ENCODE data around the gene ACOT11.
"Not testable (repeated sequence)": the region's sequence is repeated elsewhere in the genome, so short reads cannot be mapped to it uniquely, and the experiment has no call there.

The ACOT11 gene

DNA sequence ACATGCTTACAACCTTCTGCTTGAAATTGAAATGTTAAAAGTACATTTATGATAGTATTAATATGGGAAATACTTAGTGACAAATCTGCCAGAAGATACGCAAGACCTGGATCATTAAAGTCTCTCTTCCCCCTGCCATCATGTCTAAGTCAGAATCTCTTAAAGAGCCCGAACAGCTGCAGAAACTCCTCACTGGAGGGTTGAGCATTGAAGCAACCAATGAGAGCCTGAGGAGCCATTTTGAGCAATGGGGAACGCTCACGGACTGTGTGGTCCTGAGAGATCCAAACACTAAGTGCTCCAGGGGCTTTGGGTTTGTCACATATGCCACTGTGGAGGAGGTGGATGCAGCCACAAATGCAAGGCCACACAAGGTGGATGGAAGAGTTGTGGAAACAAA, 11.4 kb upstream of the ACOT11 start:
- DNase-seq (ENCODE audit: low read depth in 2 of 2, low spot score in 1 of 2), result not testable (repeated sequence)

DNA sequence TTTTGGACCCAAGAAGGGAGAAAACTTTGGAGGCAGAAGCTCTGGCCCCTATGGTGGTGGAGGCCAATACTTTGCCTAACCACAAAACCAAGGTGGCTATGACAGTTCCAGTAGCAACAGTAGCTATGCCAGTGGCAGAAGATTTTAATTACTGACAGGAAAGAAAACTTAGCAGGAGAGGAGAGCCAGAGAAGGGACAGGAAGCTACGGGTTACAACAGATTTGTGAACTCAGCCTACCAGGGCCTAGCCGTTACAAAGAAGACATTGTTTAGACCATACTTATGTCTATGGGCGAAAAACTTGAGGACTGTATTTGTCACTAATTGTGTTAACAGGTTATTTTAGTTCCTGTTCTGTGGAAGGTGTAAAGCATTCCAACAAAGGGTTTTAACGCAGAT, 10.4 kb upstream of the ACOT11 start:
- DNase-seq (ENCODE audit: low read depth in 2 of 2, low spot score in 1 of 2), result no peak

DNA sequence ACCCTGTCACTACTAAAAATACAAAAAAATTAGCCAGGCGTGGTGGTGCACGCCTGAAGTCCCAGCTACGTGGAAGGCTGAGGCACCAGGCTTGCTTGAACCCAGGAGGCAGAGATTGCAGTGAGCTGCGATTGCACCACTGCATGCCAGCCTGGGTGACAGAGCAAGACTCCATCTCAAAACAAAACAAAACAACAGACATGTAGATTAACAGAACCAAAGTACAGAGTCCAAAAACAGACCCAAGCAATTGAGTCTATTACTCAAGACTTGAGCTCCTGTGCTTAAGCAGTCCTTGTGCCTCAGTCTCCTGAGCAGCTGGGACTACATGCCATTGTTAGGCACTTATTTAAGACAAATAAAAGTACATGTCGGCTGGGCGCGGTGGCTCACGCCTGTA, 9.5 kb upstream of the ACOT11 start:
- DNase-seq (ENCODE audit: low read depth in 2 of 2, low spot score in 1 of 2), result no peak

DNA sequence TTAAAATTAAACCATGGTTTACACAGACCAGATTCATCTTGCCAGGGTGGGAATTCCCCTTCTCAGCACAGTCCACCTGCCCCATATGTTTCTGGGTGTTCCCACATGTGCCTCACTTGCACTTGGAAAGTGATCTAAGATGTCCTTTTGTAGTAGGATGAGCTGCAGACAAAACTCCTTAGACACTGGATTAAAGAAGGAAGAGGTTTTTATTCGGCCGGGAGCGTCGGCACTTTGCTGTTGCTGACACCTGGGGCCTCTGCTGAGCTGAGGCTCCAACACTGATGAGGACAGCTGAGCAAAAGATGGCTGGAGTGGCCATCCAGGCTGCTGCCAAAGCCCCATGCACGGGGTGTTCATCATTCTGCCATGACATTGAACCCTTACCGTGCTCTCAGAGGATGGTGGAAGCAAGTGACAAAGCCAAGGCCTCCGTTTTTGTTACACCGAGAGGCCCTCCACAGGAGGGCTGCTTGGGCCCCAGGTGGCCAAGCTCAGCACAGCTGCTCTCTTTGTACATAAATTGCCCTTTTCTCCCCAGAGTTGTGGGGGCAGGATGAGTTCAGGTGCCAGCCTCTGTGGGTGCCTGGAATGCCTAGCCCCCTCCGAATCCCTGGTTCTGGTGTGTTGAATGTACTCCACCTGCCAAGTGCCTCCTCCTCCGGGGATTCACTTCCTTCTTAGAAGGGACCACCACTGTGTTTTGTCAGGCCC, 7.3 kb upstream of the ACOT11 start:
- no peak for DNase-seq (ENCODE audit: low read depth in 2 of 2, low spot score in 1 of 2)

DNA sequence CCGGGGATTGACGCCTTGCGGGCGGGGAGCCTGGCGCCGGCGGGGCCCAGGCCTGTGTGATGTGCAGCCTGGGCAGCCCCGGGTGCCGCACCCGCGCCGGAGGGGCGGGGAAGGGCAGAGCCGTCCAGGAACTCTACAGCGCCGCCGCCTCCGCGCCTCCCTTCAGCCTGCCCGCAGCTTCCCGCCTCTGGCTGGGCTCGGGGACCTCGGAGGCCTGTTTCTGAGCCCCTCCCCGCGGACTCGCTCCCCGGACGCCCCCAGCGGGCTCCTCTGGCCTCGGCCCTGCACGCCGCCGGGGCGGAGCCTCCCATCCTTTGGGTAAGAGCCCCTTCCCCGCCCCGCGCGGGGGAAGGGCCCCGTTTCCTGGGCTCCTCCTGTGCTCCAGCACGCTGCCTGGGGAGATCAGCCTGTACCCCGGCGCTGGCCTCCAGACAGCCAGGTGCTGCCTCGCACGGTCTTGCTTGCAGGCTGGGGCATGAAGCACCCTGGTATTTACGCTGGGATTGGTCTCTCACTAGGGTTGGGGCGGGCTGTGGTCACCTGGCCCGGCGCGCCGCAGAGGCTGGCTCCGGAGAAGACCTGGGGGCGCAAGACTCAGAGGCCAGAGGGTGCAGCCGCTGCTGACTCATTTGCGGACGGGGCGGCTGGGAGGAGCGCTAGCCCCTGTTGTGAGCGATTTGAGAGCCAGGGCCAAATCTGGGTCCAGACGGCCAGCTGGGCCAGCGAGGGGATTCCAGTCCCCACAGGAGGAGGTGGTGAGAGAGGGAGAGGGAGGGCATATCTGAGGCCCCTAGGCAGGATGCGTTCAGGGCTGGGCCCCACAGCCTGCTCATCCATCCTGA, 5.7 kb upstream of the ACOT11 start:
- peak in 1 of 2 donors; percentile 9 for DNase-seq (ENCODE audit: low read depth in 2 of 2, low spot score in 1 of 2)

DNA sequence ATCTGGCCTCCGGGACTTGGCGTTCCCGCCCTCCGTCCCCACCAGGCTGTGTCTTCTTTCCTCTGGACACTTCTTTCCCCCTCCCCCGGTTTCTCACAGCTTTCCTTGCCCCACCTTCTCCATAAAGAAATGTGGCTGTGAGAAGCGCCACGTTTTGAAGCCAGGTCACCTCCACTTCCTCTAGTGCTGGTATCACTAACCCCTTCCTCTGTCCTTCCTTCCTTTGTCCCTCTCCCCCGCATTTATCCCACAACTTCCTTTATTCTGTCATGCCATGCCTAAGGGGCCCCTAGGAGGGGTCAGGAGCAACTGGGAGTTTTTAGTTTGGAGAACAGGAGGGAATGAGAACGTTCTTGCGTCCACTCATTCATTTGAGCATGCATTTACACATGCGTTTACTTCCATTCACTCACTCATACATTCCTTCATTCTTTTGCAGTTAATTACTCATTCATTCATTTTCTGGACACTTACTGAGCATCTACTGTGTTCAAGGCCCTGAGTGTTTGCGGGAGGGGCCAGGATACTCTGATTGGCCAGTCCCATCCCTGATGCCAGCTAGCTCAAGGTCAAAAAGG, 5.0 kb upstream of the ACOT11 start:
- DNase-seq (ENCODE audit: low read depth in 2 of 2, low spot score in 1 of 2), result no peak

DNA sequence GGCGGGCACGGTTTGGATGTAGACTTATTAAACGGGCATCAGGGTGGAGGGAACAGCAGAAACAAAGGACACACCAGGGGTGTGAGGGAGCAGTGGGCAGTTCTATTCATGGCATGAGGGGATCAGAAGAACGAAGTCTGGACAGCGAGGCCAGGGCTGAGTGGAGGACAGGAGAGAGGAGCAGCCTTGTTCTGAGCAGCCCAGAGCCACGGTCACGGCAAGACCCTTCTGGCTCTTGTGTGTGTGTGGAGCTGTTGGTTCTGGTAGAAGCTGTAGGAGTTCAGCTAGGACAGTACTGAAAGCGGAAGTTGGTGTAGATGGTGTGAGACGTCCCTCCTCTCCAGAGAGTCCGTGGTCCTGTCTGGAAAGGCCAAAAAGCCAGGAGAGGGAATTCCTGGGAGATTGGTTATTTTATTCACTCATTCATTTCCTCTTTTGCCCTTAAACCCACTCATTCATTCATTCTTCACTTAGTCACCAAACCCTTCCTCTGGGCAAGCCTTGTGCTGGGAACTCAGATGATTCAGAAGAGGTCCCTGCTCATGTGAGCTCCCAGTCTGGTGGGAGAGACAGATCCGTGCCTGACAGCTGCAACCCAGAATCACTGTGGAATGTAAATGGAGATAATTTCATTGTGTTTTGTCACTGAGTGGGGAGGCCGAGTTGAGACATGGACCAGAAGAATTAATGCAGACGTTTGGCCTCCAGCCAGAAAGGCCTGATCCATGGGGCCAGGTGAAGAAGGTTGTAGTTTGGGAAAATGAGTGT, 4.1 kb upstream of the ACOT11 start:
- DNase-seq (ENCODE audit: low read depth in 2 of 2, low spot score in 1 of 2), result no peak

DNA sequence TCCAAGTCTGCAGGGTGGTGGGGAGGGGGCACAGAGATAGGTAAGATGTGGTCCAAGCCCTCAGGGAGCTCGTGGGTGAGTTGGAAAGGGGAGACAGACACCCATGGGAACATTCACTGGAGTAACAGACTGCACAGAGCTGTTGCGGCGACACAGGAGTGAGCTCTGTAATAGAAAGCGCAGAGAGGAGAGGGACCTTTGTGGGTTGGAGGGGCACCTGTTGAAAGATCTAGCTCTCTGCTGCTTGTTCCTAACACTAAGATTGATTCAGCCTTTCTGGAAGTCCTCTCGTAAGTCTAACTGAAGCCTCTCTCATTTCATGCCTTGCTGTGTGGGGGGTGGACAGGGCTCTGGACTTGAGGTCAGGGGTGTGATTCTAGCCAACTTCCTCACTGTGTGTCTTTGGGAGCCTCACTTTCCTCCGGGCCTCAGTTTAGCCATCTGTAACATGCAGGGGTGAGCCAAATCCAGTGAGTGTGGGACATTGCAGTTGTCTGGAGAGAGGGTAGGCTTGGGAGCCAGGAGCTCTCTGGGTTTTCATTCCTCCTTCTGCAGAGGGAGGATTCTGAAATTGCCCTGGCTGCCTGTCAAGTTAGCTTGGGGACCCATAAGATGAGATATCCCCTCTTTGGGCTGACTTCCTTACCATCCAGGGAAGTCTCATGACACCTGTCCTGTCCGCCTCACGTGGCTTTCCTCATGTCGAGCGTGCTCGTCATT, 2.0 kb upstream of the ACOT11 start:
- no peak for DNase-seq (ENCODE audit: low read depth in 2 of 2, low spot score in 1 of 2)

DNA sequence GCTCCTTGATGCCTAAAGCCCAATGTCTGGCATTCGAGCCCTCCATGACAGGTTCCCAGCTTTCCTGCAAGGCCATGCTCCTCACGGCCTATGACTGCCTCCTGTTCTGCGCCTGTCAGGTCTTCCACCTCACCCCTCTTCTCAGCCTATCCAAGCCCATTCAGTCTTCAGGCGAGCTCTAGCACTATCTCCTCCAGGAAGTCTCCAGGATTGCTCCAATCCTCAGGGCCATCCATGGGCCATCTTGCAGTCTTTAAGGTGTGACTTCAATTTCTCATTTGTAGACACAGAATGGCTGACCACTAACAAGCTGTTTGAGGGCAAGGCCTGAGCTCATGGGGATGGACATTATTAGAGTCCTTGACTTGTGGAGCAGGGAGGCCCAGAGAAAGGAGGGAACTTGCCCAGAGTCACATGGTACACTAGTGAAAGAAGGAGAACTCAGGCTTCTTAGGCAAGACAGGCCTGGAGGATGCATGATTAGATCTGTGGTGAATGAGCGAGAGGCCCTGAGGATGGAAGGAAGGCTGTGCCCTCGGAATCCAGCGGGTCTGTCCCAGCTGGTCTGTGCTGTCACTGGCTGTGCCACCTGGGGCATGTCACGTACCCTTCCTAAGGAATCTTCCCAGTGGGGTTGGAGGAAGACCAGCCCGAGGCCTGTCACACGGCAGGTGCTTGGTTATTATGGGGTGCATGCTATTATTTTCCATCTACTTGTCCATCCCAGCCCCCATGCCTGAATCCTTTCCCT, 1.2 kb upstream of the ACOT11 start:
- DNase-seq (ENCODE audit: low read depth in 2 of 2, low spot score in 1 of 2), result no peak

DNA sequence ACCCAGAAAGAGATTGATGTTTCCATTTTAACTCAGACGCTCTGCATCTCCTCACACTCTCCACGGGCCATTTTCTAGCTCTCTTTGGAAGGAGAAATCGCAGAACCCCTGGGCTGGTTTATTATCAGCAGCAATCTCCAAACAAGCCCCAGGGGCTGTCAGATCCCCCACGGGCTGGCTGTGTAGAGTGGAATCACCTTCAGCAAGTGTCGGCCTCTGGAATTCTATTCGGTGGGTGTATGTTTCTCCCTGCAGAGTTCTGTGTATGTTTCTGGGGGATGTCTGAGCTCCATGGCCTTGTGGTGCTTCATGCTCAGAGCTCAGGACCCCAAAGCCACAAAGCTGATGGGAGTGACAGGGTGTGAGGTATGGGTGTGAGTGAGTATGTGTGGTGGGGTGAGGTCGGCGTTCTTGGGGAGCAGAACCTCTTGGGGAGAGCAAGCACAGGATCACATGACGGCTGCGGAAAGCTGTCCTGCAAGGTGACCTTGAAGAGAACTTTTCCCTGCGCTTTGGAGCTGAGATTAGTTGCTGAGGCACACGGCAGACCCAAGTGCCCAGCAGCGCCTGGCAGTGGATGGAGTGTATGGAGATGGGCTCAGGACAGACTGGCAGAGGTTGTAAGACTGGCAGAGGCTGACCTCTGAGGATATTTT, 489 bp downstream of the ACOT11 start:
- no peak for DNase-seq (ENCODE audit: low read depth in 2 of 2, low spot score in 1 of 2)

DNA sequence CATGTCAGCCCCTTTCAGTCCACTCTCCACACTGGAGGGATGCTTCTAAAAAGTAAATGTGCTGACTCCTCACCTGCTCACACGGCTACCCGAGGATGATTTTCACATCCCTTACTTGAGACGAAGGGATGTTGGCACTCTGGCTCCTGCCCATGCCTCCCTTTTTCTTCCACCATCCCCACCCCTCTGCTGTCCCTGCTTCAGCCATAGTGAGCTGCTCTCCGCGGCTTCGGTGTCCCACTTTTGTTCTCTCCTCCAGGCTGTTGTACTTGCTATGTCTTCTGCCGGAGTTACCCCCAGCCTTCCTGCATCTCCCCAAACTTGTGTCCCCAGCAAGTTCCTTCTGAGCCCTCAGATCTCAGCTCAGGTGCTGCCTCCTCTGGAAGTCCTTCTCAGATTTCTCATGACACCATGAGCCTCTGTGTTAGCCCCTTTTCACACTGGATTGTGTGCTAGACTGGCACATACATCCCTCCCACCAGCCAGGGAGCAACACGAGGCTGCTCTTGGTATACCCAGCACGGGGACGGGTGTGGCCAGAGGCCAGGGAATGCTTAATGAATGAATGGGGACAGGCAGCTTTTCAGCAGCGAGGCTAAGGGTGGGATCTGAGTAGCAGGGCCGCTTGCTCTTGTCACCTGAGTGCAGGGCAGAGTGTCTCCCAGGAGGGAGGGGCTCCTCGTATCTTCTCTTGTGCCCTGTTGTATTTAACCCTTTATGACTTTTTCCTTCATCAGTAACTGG, 1.3 kb downstream of the ACOT11 start:
- DNase-seq (ENCODE audit: low read depth in 2 of 2, low spot score in 1 of 2), result no peak

DNA sequence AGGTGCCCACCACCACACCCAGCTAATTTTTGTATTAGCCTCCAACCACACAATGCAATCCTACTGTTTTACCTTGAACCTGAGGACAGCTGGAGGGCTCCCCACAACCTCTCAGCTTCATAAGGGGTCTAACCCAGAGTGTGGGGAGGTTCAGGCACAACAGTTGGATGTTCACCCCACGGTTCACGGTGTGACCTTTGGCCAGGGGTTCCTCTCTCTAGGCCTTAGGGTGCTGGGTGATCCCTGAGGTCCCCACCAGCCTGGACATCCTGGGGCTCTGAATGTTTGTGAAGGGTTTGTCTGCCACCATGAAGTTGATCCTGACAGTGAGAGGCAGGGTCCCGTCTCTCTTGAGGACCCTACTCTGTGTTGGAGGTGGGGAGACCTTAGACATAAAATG, 3.9 kb downstream of the ACOT11 start:
- no peak for DNase-seq (ENCODE audit: low read depth in 2 of 2, low spot score in 1 of 2)

DNA sequence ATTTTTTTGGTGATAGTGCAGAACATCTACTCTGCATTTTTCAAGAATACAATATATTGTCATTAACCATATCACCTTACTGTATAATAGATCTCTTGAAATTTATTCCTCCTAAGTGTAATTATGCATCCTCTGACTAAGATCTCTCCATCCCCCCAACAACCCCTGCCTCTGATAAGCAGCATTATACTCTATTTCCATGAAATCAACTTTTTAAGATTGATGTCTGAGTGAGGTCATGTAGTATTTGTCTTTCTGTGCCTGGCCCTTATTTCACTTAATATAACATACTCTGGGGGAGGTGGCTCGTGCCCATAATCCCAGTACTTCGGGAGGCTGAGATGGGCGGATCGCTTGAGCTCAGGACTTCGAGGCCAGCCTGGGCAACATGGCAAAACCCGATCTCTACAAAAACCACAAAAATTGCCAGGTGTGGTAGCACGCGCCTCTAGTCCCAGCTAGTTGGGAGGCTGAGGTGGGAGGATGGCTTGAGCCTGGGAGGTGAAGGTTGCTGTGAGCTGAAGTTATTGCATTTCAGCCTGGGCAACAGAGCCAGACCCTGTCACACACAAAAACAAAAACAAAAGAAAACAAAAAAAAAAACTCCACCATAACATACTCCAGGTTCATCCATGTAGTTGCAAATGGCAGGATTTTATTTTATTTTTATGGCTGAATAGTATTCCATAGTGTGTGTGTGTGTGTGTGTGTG, 5.7 kb downstream of the ACOT11 start:
- no peak for DNase-seq (ENCODE audit: low read depth in 2 of 2, low spot score in 1 of 2)

DNA sequence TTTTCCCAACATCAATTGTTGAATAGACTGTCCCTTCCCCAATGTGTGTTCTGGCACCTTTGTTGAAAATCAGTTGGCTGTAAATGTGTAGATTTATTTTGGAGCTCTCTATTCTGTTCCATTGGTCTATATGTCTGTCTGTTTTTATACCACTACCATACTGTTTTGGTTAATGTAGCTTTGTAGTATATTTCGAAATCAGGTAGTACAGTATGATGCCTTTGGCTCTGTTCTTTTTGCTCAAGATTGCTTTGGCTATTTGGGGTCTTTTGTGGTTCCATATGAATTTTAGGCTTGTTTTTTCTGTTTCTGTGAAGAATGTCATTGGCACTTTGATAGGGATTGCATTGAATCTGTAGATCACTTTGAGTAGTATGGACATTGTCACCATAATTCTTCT, 8.1 kb downstream of the ACOT11 start:
- DNase-seq (ENCODE audit: low read depth in 2 of 2, low spot score in 1 of 2), result no peak

DNA sequence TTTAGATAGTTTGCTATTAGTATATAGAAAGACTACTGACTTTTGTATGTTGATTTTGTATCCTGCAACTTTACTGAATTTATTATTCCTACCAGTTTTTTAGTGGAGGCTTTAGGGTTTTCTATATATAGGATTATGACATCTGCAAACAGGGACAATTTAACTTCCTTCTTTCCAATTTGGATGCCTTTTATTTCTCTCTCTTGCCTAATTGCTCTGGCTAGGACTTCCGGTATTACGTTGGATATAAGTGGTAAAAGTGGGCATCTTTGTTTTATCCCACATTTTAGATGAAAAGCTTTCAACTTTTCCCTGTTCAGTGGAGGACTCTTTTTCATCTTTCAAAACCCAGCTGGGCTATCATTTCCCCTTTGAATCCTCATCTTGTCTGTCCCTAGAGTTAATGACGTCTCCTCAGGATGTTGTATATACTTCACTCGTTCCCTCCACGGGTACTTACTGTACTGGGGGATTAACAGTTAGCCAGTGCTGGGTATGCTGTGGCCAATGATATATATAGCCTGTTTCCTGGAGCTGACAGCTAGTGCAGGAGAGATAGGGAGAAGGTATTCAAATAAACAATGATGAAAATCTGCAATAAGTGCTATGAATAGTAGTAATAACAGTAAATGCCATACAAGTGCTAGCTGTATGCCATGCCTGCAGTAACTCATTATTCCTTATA, 9.8 kb downstream of the ACOT11 start:
- no peak for DNase-seq (ENCODE audit: low read depth in 2 of 2, low spot score in 1 of 2)

DNA sequence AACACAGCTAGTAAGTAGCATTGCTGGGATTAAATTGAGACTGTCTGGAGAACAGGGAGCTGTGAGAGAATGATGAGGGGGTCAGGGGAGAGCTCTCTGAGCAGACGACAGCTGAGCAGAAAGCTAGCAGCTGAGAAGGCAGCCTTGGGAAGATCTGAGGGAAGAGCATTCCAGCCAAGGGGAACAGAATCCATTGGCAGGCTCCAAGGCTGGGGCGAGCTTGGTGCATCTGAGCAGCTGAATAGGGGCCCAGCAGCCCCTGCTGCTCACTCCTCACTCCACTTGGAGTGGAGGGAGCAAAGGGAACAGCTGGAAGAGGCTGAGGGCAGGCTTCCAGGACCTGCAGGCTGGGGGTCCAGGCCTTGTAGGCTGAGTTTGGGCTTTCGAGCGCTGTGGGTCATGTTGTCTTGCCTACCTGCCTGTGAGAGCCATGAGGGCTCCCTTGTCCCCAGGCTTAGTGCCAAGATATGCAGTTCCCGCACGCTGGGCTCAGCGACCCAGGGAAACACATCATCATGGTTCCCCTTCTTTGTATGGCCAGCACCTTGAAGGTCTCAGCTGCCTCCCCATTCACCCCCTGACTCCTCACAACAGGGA, 10.5 kb downstream of the ACOT11 start:
- DNase-seq (ENCODE audit: low read depth in 2 of 2, low spot score in 1 of 2), result no peak

DNA sequence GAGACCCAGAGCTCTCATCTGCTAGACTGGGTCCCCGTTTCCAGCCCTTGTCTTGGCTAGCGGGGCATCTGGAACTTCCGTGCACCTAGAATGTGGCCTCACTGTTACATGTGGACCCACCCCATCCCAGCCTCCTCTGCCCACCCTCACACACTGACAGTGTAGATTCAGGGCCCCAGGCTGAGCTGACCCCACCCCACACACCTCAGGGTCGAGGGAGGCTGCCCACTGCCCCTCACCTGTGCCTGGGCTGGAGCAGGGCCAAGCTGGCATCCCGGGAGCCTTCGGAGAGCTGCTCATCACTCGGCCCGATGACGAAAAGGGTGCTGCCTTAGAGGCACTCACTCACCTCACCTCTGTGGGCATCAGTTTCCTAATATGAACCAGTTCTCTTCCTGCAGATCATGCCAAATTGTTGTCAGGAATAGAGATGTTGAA, 11.1 kb downstream of the ACOT11 start:
- no peak for DNase-seq (ENCODE audit: low read depth in 2 of 2, low spot score in 1 of 2)

All from stimulated activated CD8-positive, alpha-beta memory T cell treated with anti-CD3 and anti-CD28 coated beads, Interleukin-4, amount 100 ng/mL, for 4 hours (primary cell).